GM10847 (cell line): ENCODE measurements around the gene EXOC3.

Experiments used
- POLR2A ChIP-seq: IDR thresholded peaks from 2 replicates; pipeline ENCODE4 v1.6.1; 2011; ENCODE audit not compliant: insufficient read length; ENCODE audit errors: extremely low read depth

EXOC3 gene

DNA sequence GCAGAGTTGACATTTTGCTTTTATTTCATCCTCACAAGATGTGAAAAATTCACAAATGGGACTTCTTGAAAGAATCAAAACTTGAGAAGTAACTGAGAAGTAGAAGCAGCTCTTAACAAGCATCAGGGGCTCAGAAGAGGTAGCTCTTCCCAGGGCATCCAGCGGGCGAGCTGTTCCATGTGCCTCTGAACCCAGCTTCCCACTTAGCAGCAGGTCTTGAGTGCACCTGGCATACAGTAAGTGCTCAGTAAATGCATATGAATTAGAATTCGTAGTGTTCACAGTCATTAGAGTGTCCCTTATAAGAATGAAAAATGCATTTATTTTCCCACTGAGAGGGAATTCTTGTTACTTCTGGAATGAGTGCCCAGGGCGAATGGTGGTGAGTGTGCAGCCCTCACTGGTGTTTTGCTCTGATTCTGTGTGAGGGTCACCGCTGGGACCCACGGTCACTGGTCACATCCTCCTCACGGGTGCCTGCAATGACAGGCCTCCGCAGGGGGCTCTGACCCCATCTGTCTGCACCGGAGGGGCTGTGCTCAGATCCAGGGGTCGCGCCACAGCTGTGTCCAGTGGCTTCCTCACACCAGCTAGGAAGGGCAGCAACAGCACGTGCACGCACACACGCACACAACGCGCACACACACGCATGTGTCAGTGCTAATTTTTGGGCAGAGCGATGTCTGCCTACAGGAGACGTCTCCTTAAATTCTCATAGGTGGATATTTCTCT lies 26.9 kb downstream of the EXOC3 start:
- TF ChIP-seq POLR2A: no peak

- no peak for TF ChIP-seq POLR2A
Observed at GRCh38 chr5:470961-471749, 28.2 kb downstream of the EXOC3 start.

DNA sequence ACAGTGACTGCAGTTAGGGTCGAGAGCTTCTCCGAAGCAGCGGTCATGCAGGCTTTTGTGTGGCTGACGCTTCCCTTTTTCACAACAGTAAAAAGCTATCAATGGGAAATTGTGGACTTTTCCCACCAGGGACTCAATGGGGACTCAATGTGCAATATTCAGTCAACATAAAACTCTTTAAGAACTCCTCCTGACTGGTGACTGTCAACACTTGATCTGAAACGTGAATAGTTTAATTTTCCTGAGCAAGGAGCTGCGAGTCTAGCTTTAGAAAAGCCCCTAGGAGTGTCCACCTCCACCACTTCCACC lies 28.7 kb downstream of the EXOC3 start:
- no peak for TF ChIP-seq POLR2A

DNA sequence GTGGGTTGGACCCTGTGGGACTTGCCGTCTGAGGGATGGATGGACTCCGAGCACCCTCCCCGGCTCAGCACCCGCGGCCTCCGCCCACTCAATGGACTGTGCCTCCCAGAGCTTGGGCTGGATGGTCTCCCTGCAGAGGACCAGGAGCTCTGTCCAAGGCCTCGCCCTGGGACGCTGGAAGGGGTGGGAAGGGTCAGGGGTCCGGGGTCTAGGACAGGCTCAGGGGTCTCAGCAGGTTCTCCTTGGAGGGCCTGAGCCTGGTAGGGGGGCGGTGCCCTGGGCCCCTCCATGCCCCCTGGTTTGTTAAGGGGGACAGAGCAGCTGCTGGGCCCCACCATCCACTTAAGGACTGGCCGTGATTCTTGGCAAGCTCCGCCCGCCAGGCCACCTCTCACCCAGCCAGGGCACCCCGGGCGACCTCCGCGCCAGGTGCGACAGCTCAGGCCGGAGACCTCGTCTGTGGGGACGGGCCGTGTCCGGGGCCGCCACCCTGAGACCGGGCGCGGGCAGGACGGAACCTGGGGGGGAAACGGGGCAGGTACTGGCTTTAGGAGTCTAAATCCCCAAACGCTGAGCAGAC lies 29.2 kb downstream of the EXOC3 start:
- no peak for TF ChIP-seq POLR2A

DNA sequence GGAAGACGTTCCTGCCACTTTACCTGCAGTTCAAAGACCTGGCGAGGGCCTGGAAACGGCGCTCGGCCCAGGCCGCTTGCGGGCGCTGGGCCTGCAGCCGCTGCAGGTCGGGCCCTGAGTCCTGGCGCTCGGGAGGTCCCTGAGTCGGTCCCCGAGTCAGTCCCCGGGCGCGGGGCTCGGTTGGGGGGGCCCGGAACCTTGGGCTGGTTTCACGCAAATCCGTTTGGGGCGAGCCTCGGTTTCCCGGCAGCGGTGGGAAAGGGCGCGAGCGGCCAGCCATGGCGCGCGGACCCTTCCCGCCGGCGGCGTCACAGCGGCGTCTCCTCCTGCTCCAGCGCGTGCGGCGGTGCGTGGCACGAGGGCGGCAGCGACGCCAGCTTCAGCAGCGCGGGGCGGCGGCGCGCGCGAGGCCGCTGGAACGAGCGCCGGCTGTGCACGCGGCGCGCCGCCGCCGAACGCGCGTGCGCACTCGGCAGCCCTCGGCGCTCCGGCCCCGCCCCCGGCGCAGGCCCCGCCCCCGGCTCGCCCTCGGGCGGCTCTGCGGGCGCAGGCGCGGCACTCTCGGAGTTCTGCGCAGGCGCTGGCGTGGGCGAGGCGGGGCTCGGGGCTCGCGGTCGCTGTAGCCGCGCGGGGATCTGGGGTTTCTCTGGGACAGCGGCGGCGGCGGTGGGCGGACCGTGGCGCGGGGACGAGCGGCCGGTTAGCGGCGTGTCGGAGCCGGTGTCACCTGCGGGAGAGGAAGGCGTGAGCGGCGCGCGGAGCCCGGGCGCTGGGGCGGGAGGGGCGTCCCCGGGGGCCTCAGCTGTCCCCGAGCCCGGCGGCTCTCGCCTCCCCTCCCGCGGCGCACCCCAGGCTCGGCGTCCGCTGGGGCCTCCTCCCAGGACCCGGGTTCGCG lies 29.9 kb downstream of the EXOC3 start:
- peak; percentile 75 for TF ChIP-seq POLR2A

DNA sequence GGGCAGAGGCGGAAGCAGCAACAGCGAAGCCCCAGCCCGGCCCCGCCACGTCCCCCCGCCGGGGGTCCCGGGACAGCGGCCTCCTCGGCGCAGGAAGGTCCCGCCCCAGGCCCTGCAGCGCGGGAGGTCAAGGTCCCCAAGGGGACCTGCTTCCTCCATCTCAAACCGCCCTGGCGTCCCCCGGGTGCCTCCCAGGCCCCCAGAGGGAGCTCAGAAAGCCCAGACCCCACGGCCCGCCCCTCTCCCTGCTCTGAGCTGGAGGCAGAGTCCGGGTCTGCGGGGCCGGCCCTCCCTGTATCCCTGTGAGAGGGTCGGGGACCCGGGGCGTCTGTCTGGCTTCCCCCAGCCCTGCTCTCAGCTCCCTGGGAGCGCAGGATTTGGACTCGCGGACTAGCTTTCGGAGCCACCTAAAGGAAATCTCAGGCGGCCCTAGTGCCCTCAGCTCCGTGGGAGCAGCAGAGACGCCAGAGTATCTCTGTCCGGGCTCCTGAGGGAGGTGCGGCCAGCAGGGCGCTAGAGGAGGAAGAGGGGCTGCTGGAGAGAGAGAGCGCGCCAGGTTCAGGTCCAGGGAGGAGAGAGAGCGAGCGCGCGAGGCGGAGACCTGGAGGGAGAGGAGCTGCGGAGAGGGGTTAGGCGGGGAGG lies 30.7 kb downstream of the EXOC3 start:
- TF ChIP-seq POLR2A: no peak

DNA sequence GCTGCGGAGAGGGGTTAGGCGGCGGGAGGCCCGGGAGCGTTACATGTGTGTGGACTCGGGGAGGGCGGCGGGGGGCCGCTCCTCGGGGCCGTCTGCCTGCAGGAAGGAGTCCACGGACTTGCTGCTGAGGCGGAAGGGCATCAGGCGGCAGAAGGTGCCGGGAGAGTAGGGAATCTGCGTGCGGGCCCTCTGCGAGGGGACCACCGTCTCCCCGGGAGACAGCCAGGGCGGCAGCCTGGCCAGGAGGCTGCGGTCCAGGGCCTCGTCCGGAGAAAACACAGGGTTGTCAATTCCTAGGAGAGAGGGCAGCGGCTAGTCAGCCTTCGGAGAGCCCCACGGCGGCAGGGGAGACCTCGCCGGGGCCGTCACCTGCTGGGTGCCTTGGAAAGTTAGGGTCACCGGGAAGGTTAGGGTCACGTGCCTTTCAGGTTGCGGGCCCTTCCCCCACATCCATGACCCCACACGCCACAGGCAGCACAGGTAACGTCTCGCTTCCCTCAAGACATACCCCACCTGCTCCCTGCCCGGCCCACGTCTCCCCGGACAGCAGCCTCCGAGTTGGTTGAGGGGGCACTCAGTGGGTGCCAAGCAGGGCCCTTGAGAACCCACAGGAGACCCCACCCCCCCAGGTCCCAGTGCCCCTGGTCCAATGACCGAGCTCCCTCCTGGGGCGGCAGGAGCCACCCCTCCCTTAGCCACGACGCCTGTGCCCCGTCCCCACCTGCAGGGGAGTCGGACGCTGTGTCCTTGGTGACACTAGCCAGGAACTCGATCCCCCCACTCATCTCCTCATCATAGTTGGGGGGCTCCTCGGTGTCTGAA lies 32.1 kb downstream of the EXOC3 start:
- no peak for TF ChIP-seq POLR2A

GRCh38 chr5:475704-476101 lies 32.7 kb downstream of the EXOC3 start:
- TF ChIP-seq POLR2A: no peak

DNA sequence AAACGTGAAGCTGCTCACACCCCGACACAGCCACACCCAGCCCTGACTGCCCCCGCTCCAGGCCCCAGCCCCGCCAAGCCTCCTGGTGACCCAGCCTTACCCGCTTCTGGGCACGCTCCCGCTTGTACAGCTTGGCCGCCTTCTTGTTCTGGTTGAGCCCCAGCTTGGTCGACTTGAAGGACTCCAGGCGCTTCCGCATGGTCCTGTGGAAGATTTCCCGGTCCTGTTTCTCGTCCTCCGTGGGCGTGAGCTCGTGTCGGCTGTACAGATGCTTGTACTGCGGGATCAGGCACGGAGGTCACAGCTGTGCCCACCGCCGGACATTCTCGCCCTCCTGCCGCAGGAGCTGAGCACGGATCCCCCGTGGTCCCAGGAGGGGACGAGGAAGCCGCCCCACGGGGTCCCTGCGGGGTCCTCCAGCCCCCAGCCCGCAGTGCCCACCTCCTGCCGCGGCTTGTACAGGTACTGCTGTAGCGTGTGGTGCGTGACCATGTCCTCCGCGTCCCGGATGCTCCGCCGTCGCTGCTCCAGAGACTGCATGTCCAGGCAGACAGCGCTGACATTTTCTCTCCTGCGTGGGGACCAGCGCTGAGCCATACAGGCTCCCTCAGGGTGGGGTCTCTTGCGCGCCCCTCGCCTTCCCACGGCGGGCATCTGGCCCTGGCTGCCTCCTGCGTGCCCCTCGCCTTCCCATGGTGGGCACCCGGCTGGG lies 33.3 kb downstream of the EXOC3 start:
- no peak for TF ChIP-seq POLR2A

- no peak for TF ChIP-seq POLR2A
Observed at GRCh38 chr5:476814-477175, 33.8 kb downstream of the EXOC3 start.

GRCh38 chr5:477247-477646 lies 34.3 kb downstream of the EXOC3 start:
- TF ChIP-seq POLR2A: no peak

GRCh38 chr5:477871-478270 lies 34.9 kb downstream of the EXOC3 start:
- TF ChIP-seq POLR2A: no peak

DNA sequence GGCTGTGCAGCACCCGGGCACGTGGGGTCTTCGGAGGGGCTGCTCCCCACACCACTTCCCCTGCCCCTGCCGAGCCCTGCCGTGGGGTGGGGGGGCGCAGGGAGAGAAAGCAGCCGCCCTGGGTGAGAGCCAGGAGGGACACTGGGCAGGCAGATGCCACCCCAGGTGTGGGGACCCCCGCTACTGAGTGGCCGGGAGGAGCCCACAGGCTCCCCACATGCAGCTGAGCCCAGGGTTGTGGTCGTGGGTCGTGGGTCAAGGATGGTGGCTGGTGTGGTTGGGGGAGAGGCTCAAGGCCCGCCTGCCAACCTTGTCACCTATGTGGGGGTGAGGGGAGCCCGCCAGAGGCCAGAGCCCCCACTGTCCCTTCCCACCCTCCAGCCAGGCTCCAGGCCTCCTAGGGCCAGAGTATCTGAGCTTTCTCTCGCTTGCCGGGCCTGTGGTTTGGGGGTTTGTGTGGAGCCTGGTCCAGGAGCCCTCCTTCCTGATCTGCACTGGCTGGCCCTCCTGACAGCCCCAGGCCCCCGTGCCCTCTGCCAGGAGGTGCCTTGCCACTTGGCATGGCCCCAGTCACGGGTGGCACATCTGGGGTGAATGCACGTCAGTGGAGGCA lies 35.5 kb downstream of the EXOC3 start:
- no peak for TF ChIP-seq POLR2A
